Activated CD8-positive, alpha-beta memory T cell treated with anti-CD3 and anti-CD28 coated beads, Interleukin-2, amount 50 U/mL, for 24 hours (primary cell): Measurements from ENCODE around the gene AJAP1.

Source experiments
- DNase-seq: peaks from one replicate; pipeline ENCODE4 v3.0.0-alpha.2; 2020; ENCODE audit errors: extremely low read depth

Gene AJAP1

GRCh38 chr1:4700801-4701200, 46.4 kb downstream of the AJAP1 start:
- DNase-seq, result no peak

GRCh38 chr1:4701276-4701675, 46.9 kb downstream of the AJAP1 start:
- no peak for DNase-seq

- DNase-seq, result no peak
These were observed 48.1 kb downstream of the AJAP1 start for GRCh38 chr1:4702464-4702863.

- no peak for DNase-seq
These were observed 48.5 kb downstream of the AJAP1 start for GRCh38 chr1:4702932-4703331.

GRCh38 chr1:4703646-4704045, 49.2 kb downstream of the AJAP1 start:
- no peak for DNase-seq

- no peak for DNase-seq
These were observed 54.6 kb downstream of the AJAP1 start for GRCh38 chr1:4708840-4709507.

- no peak for DNase-seq
These were observed 55.2 kb downstream of the AJAP1 start for GRCh38 chr1:4709641-4710040.

- no peak for DNase-seq
These were observed 56.4 kb downstream of the AJAP1 start for GRCh38 chr1:4710592-4711415.

- DNase-seq, result no peak
These were observed 57.2 kb downstream of the AJAP1 start for GRCh38 chr1:4711416-4712275.

GRCh38 chr1:4713669-4714068, 59.3 kb downstream of the AJAP1 start:
- DNase-seq, result no peak

- no peak for DNase-seq
These were observed 62.0 kb downstream of the AJAP1 start for GRCh38 chr1:4716406-4716805.

- DNase-seq, result no peak
These were observed 63.7 kb downstream of the AJAP1 start for GRCh38 chr1:4718071-4718470.

- no peak for DNase-seq
These were observed 68.7 kb downstream of the AJAP1 start for GRCh38 chr1:4723106-4723505.

GRCh38 chr1:4724001-4724400, 69.6 kb downstream of the AJAP1 start:
- no peak for DNase-seq

GRCh38 chr1:4724695-4725250, 70.4 kb downstream of the AJAP1 start:
- DNase-seq, result no peak

GRCh38 chr1:4725416-4725815, 71.0 kb downstream of the AJAP1 start:
- DNase-seq, result no peak

- DNase-seq, result no peak
These were observed 72.4 kb downstream of the AJAP1 start for GRCh38 chr1:4726620-4727341.

- no peak for DNase-seq
These were observed 74.1 kb downstream of the AJAP1 start for GRCh38 chr1:4728319-4729089.

- DNase-seq, result no peak
These were observed 74.7 kb downstream of the AJAP1 start for GRCh38 chr1:4729090-4729471.

- no peak for DNase-seq
These were observed 75.7 kb downstream of the AJAP1 start for GRCh38 chr1:4730078-4730477.
